Fibroblast of the aortic adventitia (primary cell): ENCODE results near the gene F5. TPM values are rescaled to one million over a fixed set of nuclear protein-coding genes. Genes with fewer than 3 reads are reported as not detected.

Source experiments
- DNase-seq: peaks from one replicate; pipeline ENCODE4 v3.0.0-alpha.2; 2010; ENCODE audit warnings: low read depth
- H3K4me3 ChIP-seq: 2 replicates; pipeline ENCODE4 v1.5.1; 2011; ENCODE audit warnings: low read depth, mild to moderate bottlenecking, control low read depth, low read length, moderate library complexity
- CTCF ChIP-seq: IDR thresholded peaks from 2 replicates; pipeline ENCODE4 v1.5.1; 2011; ENCODE audit warnings: mild to moderate bottlenecking, low read length, control low read depth, inconsistent platforms; ENCODE audit not compliant: insufficient read depth
- total RNA-seq: library from RNA; depleted of rRNA; stranded (reverse); fragments of >200 nt; gene quantifications from 2 replicates; pipeline ENCODE4 v1.2.3, GENCODE V29; 2012; ENCODE audit warnings: low replicate concordance

The F5 gene
- total RNA-seq, 1 donor = not detected

- no peak for TF ChIP-seq CTCF
- no peak for DNase-seq
- no peak overlapping the region for H3K4me3 ChIP-seq
Measured at GRCh38 chr1:169565335-169566271, 20.7 kb downstream of the F5 start.

- TF ChIP-seq CTCF = no peak
- no peak for DNase-seq
- no peak overlapping the region for H3K4me3 ChIP-seq
Measured at GRCh38 chr1:169563650-169564049, 22.6 kb downstream of the F5 start.

- TF ChIP-seq CTCF = no peak
- no peak overlapping the region for H3K4me3 ChIP-seq
- DNase-seq = no peak
Measured at GRCh38 chr1:169563019-169563615, 23.2 kb downstream of the F5 start.

GRCh38 chr1:169561692-169562091 lies 24.6 kb downstream of the F5 start:
- H3K4me3 ChIP-seq = no peak overlapping the region
- DNase-seq = no peak
- no peak for TF ChIP-seq CTCF

GRCh38 chr1:169557131-169557530 lies 29.1 kb downstream of the F5 start:
- DNase-seq = no peak
- H3K4me3 ChIP-seq = no peak overlapping the region
- TF ChIP-seq CTCF = no peak

- peak; percentile 68 for DNase-seq
- H3K4me3 ChIP-seq = no peak overlapping the region
- peak; percentile 60 for TF ChIP-seq CTCF
Measured at GRCh38 chr1:169550294-169550693, 36.0 kb downstream of the F5 start.
